Mononuclear cell (primary cell): Measurements from ENCODE around the gene ARID5B. TPM values are rescaled to one million over a fixed set of nuclear protein-coding genes. Genes with fewer than 3 reads are reported as not detected.
A peak's percentile ranks its signal among the peaks of the same experiment; 100 is the strongest.

Experiments
- H3K27me3 ChIP-seq: 2 replicates; pipeline ENCODE4 v1.6.0; 2011; ENCODE audit warnings: low read length, control low read depth; ENCODE audit not compliant: insufficient read depth
- H3K4me1 ChIP-seq: 2 replicates; pipeline ENCODE4 v1.5.1; 2011; ENCODE audit warnings: mild to moderate bottlenecking, low read length, control low read depth; ENCODE audit not compliant: insufficient read depth
- H3K4me3 ChIP-seq: 2 replicates; pipeline ENCODE4 v1.5.1; 2011; ENCODE audit warnings: mild to moderate bottlenecking, low read length, moderate library complexity
- H3K9me3 ChIP-seq: 2 replicates; pipeline ENCODE4 v1.5.1; 2011; ENCODE audit warnings: low read depth, mild to moderate bottlenecking, control low read depth, low read length
- total RNA-seq: library from RNA; depleted of rRNA; stranded (reverse); fragments of >200 nt; gene quantifications from one replicate; pipeline ENCODE4 v1.2.3, GENCODE V29; 2012

Gene ARID5B
- total RNA-seq, 1 donor, result 52.9 TPM

GRCh38 chr10:62048919-62049623 lies 147.6 kb downstream of the ARID5B start:
- no peaks in the 10 kb centered on the region for H3K27me3 ChIP-seq
- peaks cover 85% of the 10 kb centered on the region for H3K4me1 ChIP-seq
- no peaks in the 10 kb centered on the region for H3K9me3 ChIP-seq
- peak overlapping the region; percentile 32 for H3K4me3 ChIP-seq

- no peaks in the 10 kb centered on the region for H3K27me3 ChIP-seq
- H3K9me3 ChIP-seq, result no peaks in the 10 kb centered on the region
- H3K4me3 ChIP-seq, result peak overlapping the region; percentile 32
- H3K4me1 ChIP-seq, result peaks cover 85% of the 10 kb centered on the region
These were observed 148.3 kb downstream of the ARID5B start for GRCh38 chr10:62049624-62050345.

- Histone ChIP-seq H3K4me1 (peaks cover 81% of the 10 kb centered on the region), H3K4me3 (peak overlapping the region; percentile 32), H3K27me3 (no peaks in the 10 kb centered on the region), H3K9me3 (no peaks in the 10 kb centered on the region)
These were observed 148.9 kb downstream of the ARID5B start for GRCh38 chr10:62050346-62050892.

GRCh38 chr10:62050893-62051433 lies 149.5 kb downstream of the ARID5B start:
- Histone ChIP-seq H3K9me3 (no peaks in the 10 kb centered on the region), H3K27me3 (no peaks in the 10 kb centered on the region), H3K4me3 (peak overlapping the region; percentile 11), H3K4me1 (peaks cover 75% of the 10 kb centered on the region)

GRCh38 chr10:62052276-62052675 lies 150.8 kb downstream of the ARID5B start:
- no peak overlapping the region for H3K4me3 ChIP-seq
- H3K4me1 ChIP-seq, result peaks cover 62% of the 10 kb centered on the region
- H3K9me3 ChIP-seq, result no peaks in the 10 kb centered on the region
- no peaks in the 10 kb centered on the region for H3K27me3 ChIP-seq

- Histone ChIP-seq H3K4me1 (peaks cover 58% of the 10 kb centered on the region), H3K27me3 (no peaks in the 10 kb centered on the region), H3K4me3 (no peak overlapping the region), H3K9me3 (no peaks in the 10 kb centered on the region)
These were observed 152.4 kb downstream of the ARID5B start for GRCh38 chr10:62053860-62054259.

- Histone ChIP-seq H3K4me3 (no peak overlapping the region), H3K4me1 (peaks cover 58% of the 10 kb centered on the region), H3K27me3 (no peaks in the 10 kb centered on the region), H3K9me3 (no peaks in the 10 kb centered on the region)
These were observed 152.9 kb downstream of the ARID5B start for GRCh38 chr10:62054408-62054807.

GRCh38 chr10:62054830-62055229 lies 153.3 kb downstream of the ARID5B start:
- no peaks in the 10 kb centered on the region for H3K9me3 ChIP-seq
- H3K27me3 ChIP-seq, result no peaks in the 10 kb centered on the region
- H3K4me1 ChIP-seq, result peaks cover 61% of the 10 kb centered on the region
- no peak overlapping the region for H3K4me3 ChIP-seq

- Histone ChIP-seq H3K4me1 (peaks cover 57% of the 10 kb centered on the region), H3K9me3 (no peaks in the 10 kb centered on the region), H3K4me3 (no peak overlapping the region), H3K27me3 (no peaks in the 10 kb centered on the region)
These were observed 154.7 kb downstream of the ARID5B start for GRCh38 chr10:62056219-62056618.

- no peaks in the 10 kb centered on the region for H3K9me3 ChIP-seq
- H3K4me1 ChIP-seq, result peaks cover 58% of the 10 kb centered on the region
- no peak overlapping the region for H3K4me3 ChIP-seq
- no peaks in the 10 kb centered on the region for H3K27me3 ChIP-seq
These were observed 155.2 kb downstream of the ARID5B start for GRCh38 chr10:62056698-62057097.

GRCh38 chr10:62057359-62057758 lies 155.9 kb downstream of the ARID5B start:
- no peaks in the 10 kb centered on the region for H3K27me3 ChIP-seq
- no peak overlapping the region for H3K4me3 ChIP-seq
- no peaks in the 10 kb centered on the region for H3K9me3 ChIP-seq
- peaks cover 55% of the 10 kb centered on the region for H3K4me1 ChIP-seq

- H3K9me3 ChIP-seq, result no peaks in the 10 kb centered on the region
- H3K4me3 ChIP-seq, result no peak overlapping the region
- H3K27me3 ChIP-seq, result no peaks in the 10 kb centered on the region
- peaks cover 50% of the 10 kb centered on the region for H3K4me1 ChIP-seq
These were observed 156.4 kb downstream of the ARID5B start for GRCh38 chr10:62057850-62058249.

GRCh38 chr10:62058476-62058875 lies 157.0 kb downstream of the ARID5B start:
- no peaks in the 10 kb centered on the region for H3K9me3 ChIP-seq
- H3K27me3 ChIP-seq, result no peaks in the 10 kb centered on the region
- H3K4me3 ChIP-seq, result no peak overlapping the region
- H3K4me1 ChIP-seq, result peaks cover 43% of the 10 kb centered on the region

GRCh38 chr10:62058896-62059216 lies 157.4 kb downstream of the ARID5B start:
- no peaks in the 10 kb centered on the region for H3K9me3 ChIP-seq
- no peak overlapping the region for H3K4me3 ChIP-seq
- H3K4me1 ChIP-seq, result peaks cover 43% of the 10 kb centered on the region
- no peaks in the 10 kb centered on the region for H3K27me3 ChIP-seq

- Histone ChIP-seq H3K4me1 (peaks cover 43% of the 10 kb centered on the region), H3K9me3 (no peaks in the 10 kb centered on the region), H3K27me3 (no peaks in the 10 kb centered on the region), H3K4me3 (no peak overlapping the region)
These were observed 157.9 kb downstream of the ARID5B start for GRCh38 chr10:62059217-62059920.
